Measurements from ENCODE around the gene PIGW.

Gene PIGW

GRCh38 chr17:36550491-36551417 lies 16.0 kb downstream of the PIGW start:
- no peak overlapping the region for H3K4me3 ChIP-seq (replicated peaks; ENCODE audit: low read depth, low read length)
- no peak for DNase-seq (ENCODE audit: extremely low read depth, low read depth)
- TF ChIP-seq, protein P1, sequence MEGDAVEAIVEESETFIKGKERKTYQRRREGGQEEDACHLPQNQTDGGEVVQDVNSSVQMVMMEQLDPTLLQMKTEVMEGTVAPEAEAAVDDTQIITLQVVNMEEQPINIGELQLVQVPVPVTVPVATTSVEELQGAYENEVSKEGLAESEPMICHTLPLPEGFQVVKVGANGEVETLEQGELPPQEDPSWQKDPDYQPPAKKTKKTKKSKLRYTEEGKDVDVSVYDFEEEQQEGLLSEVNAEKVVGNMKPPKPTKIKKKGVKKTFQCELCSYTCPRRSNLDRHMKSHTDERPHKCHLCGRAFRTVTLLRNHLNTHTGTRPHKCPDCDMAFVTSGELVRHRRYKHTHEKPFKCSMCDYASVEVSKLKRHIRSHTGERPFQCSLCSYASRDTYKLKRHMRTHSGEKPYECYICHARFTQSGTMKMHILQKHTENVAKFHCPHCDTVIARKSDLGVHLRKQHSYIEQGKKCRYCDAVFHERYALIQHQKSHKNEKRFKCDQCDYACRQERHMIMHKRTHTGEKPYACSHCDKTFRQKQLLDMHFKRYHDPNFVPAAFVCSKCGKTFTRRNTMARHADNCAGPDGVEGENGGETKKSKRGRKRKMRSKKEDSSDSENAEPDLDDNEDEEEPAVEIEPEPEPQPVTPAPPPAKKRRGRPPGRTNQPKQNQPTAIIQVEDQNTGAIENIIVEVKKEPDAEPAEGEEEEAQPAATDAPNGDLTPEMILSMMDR (IDR thresholded peaks at IDR 0.05; ENCODE audit: low read depth, low read length, missing control alignments) = no peak

DNA sequence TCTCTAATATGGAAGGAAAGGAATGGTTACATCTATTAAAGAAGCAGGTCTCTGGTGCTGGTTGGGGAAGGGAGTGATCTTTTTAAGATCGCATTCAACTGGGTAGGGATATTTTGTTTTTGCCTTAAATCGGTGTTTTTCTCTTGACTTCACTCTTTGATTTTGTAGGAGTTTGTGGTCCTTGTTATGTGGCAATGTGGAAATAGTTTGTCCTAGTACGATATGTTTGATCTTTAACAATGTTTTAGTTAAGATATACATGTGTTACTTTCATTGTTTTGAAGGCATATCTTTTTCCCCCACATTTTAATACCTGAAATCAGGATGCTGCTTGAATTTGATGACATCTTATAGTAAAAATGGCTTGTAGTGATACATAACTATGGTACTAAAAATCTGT lies 18.7 kb downstream of the PIGW start:
- H3K4me3 ChIP-seq (replicated peaks; ENCODE audit: low read depth, low read length) = no peak overlapping the region
- TF ChIP-seq, protein P1 (IDR thresholded peaks at IDR 0.05; ENCODE audit: low read depth, low read length, missing control alignments) = no peak
- DNase-seq (ENCODE audit: extremely low read depth, low read depth) = no peak

- TF ChIP-seq, protein P1 (IDR thresholded peaks at IDR 0.05; ENCODE audit: low read depth, low read length, missing control alignments) = no peak
- no peak for DNase-seq (ENCODE audit: extremely low read depth, low read depth)
Observed at GRCh38 chr17:36566081-36566480, 31.3 kb downstream of the PIGW start.

DNA sequence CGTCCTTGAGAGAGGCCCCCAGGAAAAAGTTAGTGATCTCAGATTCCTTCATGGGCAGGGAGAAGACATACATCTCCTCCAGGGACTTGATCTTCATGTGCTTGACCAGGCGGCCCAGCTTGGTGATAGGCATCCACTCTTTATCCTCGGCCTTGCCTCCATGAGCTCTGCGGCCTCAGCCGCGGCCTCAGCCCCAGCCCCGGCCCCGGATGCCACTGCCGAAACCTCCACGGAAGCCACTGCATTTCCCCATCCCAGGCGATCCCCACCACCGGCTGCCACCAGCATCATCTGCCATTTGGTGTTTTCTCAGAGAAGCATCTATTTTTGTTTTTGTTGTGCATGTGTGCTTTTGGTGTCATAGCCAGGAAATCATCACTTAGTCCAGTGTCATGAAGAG lies 40.2 kb downstream of the PIGW start:
- TF ChIP-seq, protein P1 (IDR thresholded peaks at IDR 0.05; ENCODE audit: low read depth, low read length, missing control alignments) = no peak
- H3K4me3 ChIP-seq (replicated peaks; ENCODE audit: low read depth, low read length) = no peak overlapping the region
- DNase-seq (ENCODE audit: extremely low read depth, low read depth) = no peak

More at GRCh38 chr17:36566081-36566480, 31.3 kb downstream of the PIGW start:
- H3K4me3 ChIP-seq (replicated peaks; ENCODE audit: low read depth, low read length) = no peak overlapping the region

DNA sequence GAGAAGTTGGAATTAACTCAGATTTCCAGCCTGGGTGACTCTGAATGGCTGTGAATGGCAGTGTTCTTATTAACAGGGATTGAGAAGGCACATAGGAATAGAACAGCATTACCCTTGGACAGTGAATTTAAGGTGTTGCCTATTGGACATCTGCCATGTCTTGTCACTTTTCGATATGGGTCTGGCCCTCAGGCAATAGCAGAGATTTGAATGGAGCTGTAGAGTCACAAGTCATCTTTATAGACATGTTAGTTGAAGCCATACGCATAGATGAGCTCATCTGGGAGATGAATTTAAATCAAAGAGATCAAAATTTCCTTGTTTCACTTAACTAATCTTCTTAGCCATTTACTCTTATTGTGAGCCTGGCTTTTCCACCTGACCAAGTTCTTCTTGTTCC lies 42.0 kb downstream of the PIGW start:
- DNase-seq (ENCODE audit: extremely low read depth, low read depth) = no peak
- TF ChIP-seq, protein P1 (IDR thresholded peaks at IDR 0.05; ENCODE audit: low read depth, low read length, missing control alignments) = no peak
- no peak overlapping the region for H3K4me3 ChIP-seq (replicated peaks; ENCODE audit: low read depth, low read length)

DNA sequence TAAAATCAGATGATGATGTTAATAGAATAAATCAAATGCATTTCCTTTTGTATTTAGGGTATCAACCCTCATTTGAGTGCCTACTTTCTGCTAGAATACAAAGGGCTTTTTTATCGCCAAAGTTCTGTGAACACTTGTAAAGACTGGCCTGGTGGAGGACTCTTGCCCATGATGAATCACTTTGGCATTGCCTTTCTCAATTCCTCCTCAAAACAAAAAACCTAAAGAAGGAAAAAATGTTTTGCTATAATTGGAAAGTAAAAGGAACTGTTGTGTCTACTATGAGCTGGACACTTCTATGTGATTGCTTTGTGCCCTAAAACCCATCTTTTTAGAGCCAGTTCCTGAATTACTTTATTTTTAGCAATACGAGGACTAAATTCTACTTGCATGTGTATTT lies 43.9 kb downstream of the PIGW start:
- TF ChIP-seq, protein P1 (IDR thresholded peaks at IDR 0.05; ENCODE audit: low read depth, low read length, missing control alignments) = no peak
- no peak for DNase-seq (ENCODE audit: extremely low read depth, low read depth)
- no peak overlapping the region for H3K4me3 ChIP-seq (replicated peaks; ENCODE audit: low read depth, low read length)

Data from HFF-Myc (cell line).